NB4 (cell line): ENCODE measurements around the gene PARP8.

Source experiments
- DNase-seq: peaks from one replicate; pipeline ENCODE4 v3.0.0; 2010; ENCODE audit warnings: low read depth
- H3K4me3 ChIP-seq: one replicate; pipeline ENCODE4 v1.5.1; 2011; ENCODE audit warnings: mild to moderate bottlenecking, low read depth, low read length, moderate library complexity
- CTCF ChIP-seq: IDR thresholded peaks from one replicate; pipeline ENCODE4 v1.5.1; 2012; ENCODE audit warnings: low read depth, low read length
- MAX ChIP-seq: IDR thresholded peaks from 2 replicates; pipeline ENCODE4 v1.6.1; 2011; ENCODE audit warnings: low read depth, low read length
- MYC ChIP-seq: IDR thresholded peaks from 2 replicates; pipeline ENCODE4 v1.6.1; 2011; ENCODE audit warnings: low read depth, low read length
- POLR2A ChIP-seq: IDR thresholded peaks from 2 replicates; pipeline ENCODE4 v1.6.1; 2011; ENCODE audit warnings: mild to moderate bottlenecking; ENCODE audit not compliant: insufficient read length; ENCODE audit errors: extremely low read depth

PARP8 gene

GRCh38 chr5:50710838-50711237 lies 44.4 kb downstream of the PARP8 start:
- no peak for DNase-seq
- H3K4me3 ChIP-seq, result no peak overlapping the region
- TF ChIP-seq CTCF (no peak), POLR2A (no peak), MAX (no peak), MYC (no peak)

GRCh38 chr5:50711280-50711679 lies 44.8 kb downstream of the PARP8 start:
- peak; percentile 73 for DNase-seq
- H3K4me3 ChIP-seq, result no peak overlapping the region
- TF ChIP-seq MAX, result peak; percentile 79
- TF ChIP-seq POLR2A, result no peak

GRCh38 chr5:50712479-50712878 lies 46.0 kb downstream of the PARP8 start:
- no peak overlapping the region for H3K4me3 ChIP-seq
- no peak for TF ChIP-seq MAX
- TF ChIP-seq POLR2A, result no peak
- TF ChIP-seq CTCF, result no peak
- TF ChIP-seq MYC, result no peak
- DNase-seq, result no peak

GRCh38 chr5:50715001-50715400 lies 48.6 kb downstream of the PARP8 start:
- DNase-seq, result no peak
- no peak overlapping the region for H3K4me3 ChIP-seq
- TF ChIP-seq POLR2A (no peak), MAX (no peak), MYC (no peak), CTCF (no peak)

- H3K4me3 ChIP-seq, result no peak overlapping the region
- DNase-seq, result no peak
- TF ChIP-seq MYC (no peak), MAX (no peak), POLR2A (no peak), CTCF (no peak)
These were observed 49.7 kb downstream of the PARP8 start for GRCh38 chr5:50716134-50716533.

- DNase-seq, result peak; percentile 42
- H3K4me3 ChIP-seq, result no peak overlapping the region
- no peak for TF ChIP-seq CTCF
- TF ChIP-seq MYC, result no peak
- TF ChIP-seq MAX, result no peak
These were observed 51.2 kb downstream of the PARP8 start for GRCh38 chr5:50717651-50718050.
